DND-41 (cell line): ENCODE results near the gene SPAM1.

Source experiments
- ATAC-seq: fragments of 200-7000 bp; cut with Tn5 transposase; 3 replicates; pipeline ENCODE4 v1.9.1; 2021; ENCODE audit warnings: low read depth; ENCODE audit not compliant: insufficient read depth
- DNase-seq: peaks from one replicate; pipeline ENCODE4 v3.0.0-alpha.2; 2020
- H2AFZ ChIP-seq: 2 replicates; pipeline ENCODE4 v1.6.0; 2012; ENCODE audit warnings: low read depth, low read length
- H3K27ac ChIP-seq: 2 replicates; pipeline ENCODE4 v1.5.1; 2012; ENCODE audit warnings: low read length, inconsistent platforms
- H3K27me3 ChIP-seq: fragments of 200-600 bp; sonication (generic); 2 replicates; pipeline ENCODE4 v1.6.0; 2012; ENCODE audit warnings: low read length, mild to moderate bottlenecking, inconsistent platforms; ENCODE audit not compliant: insufficient read depth, poor library complexity
- H3K36me3 ChIP-seq: 2 replicates; pipeline ENCODE4 v1.5.1; 2012; ENCODE audit warnings: low read length, inconsistent platforms; ENCODE audit not compliant: insufficient read depth
- H3K4me1 ChIP-seq: 2 replicates; pipeline ENCODE4 v1.5.1; 2012; ENCODE audit warnings: mild to moderate bottlenecking, low read length; ENCODE audit not compliant: insufficient read depth
- H3K4me2 ChIP-seq: 2 replicates; pipeline ENCODE4 v1.6.0; 2012; ENCODE audit warnings: mild to moderate bottlenecking, moderate library complexity, low read length, inconsistent platforms; ENCODE audit not compliant: insufficient read depth
- H3K4me3 ChIP-seq, 2 experiments: fragments of 200-600 bp in 1 of 2; shearing (Covaris generic) in 1 of 2; 2 replicates each; pipeline ENCODE4 v1.5.1; 2012 to 2016; ENCODE audit warnings: inconsistent platforms in 2 of 2, low read length in 2 of 2, mild to moderate bottlenecking in 2 of 2, low read depth in 1 of 2, moderate library complexity in 1 of 2
- H3K79me2 ChIP-seq: 2 replicates; pipeline ENCODE4 v1.6.0; 2012; ENCODE audit warnings: low read length, inconsistent platforms; ENCODE audit not compliant: insufficient read depth
- H3K9ac ChIP-seq: 2 replicates; pipeline ENCODE4 v1.6.0; 2012; ENCODE audit warnings: low read depth, mild to moderate bottlenecking, inconsistent platforms, low read length, moderate library complexity
- H3K9me3 ChIP-seq: 2 replicates; pipeline ENCODE4 v1.5.1; 2012; ENCODE audit warnings: low read length, moderate library complexity, mild to moderate bottlenecking, inconsistent platforms; ENCODE audit not compliant: insufficient read depth, severe bottlenecking
- H4K20me1 ChIP-seq: 2 replicates; pipeline ENCODE4 v1.6.0; 2012; ENCODE audit warnings: low read length; ENCODE audit not compliant: insufficient read depth
- CTCF ChIP-seq: IDR thresholded peaks from 2 replicates; pipeline ENCODE4 v1.5.1; 2012; ENCODE audit warnings: borderline replicate concordance, low read length, moderate library complexity, mild to moderate bottlenecking; ENCODE audit not compliant: poor library complexity, severe bottlenecking; ENCODE audit errors: extremely low read depth
- EZH2 ChIP-seq: IDR thresholded peaks from 3 replicates; pipeline ENCODE4 v1.6.1; 2012; ENCODE audit warnings: borderline replicate concordance, low read depth, mild to moderate bottlenecking, moderate library complexity, low read length, inconsistent platforms; ENCODE audit not compliant: severe bottlenecking

The SPAM1 gene

GRCh38 chr7:123939784-123940183 lies 14.7 kb downstream of the SPAM1 start:
- TF ChIP-seq CTCF (no peak), EZH2 (no peak)
- H3K79me2 ChIP-seq = no peaks in the 10 kb centered on the region
- H3K9ac ChIP-seq = no peak overlapping the region
- H3K36me3 ChIP-seq = no peaks in the 10 kb centered on the region
- H2AFZ ChIP-seq = no peak overlapping the region
- no peak for ATAC-seq
- H3K4me2 ChIP-seq = no peak overlapping the region
- H4K20me1 ChIP-seq = no peaks in the 10 kb centered on the region
- H3K9me3 ChIP-seq = no peaks in the 10 kb centered on the region
- no peak overlapping the region for H3K27ac ChIP-seq
- no peaks in the 10 kb centered on the region for H3K4me1 ChIP-seq
- H3K27me3 ChIP-seq = no peaks in the 10 kb centered on the region
- DNase-seq = no peak
- no peak overlapping the region for H3K4me3 ChIP-seq

GRCh38 chr7:123941391-123942180 lies 16.5 kb downstream of the SPAM1 start:
- Histone ChIP-seq H3K4me1 (no peaks in the 10 kb centered on the region), H3K27me3 (no peaks in the 10 kb centered on the region), H3K9ac (no peak overlapping the region), H2AFZ (no peak overlapping the region), H3K79me2 (no peaks in the 10 kb centered on the region), H3K4me3 (no peak overlapping the region), H3K27ac (no peak overlapping the region), H3K36me3 (no peaks in the 10 kb centered on the region), H4K20me1 (no peaks in the 10 kb centered on the region), H3K4me2 (no peak overlapping the region), H3K9me3 (no peaks in the 10 kb centered on the region)
- no peak for TF ChIP-seq EZH2
- no peak for TF ChIP-seq CTCF
- ATAC-seq (no peak), DNase-seq (no peak)

GRCh38 chr7:123944395-123944794 lies 19.4 kb downstream of the SPAM1 start:
- no peak overlapping the region for H3K27ac ChIP-seq
- H3K36me3 ChIP-seq = no peaks in the 10 kb centered on the region
- no peak overlapping the region for H3K9ac ChIP-seq
- no peaks in the 10 kb centered on the region for H4K20me1 ChIP-seq
- H3K79me2 ChIP-seq = no peaks in the 10 kb centered on the region
- TF ChIP-seq CTCF (no peak), EZH2 (no peak)
- no peaks in the 10 kb centered on the region for H3K9me3 ChIP-seq
- no peaks in the 10 kb centered on the region for H3K27me3 ChIP-seq
- H3K4me3 ChIP-seq = no peak overlapping the region
- H3K4me2 ChIP-seq = no peak overlapping the region
- ATAC-seq = no peak
- H2AFZ ChIP-seq = no peak overlapping the region
- no peaks in the 10 kb centered on the region for H3K4me1 ChIP-seq
- no peak for DNase-seq
